NCI-H69 (cell line): Measurements from ENCODE around the gene MYCBP2.
"Not testable (repeated sequence)": the region's sequence is repeated elsewhere in the genome, so short reads cannot be mapped to it uniquely, and the experiment has no call there.

Experiments
- DNase-seq: peaks from one replicate; lab custom pipeline; 2025; lab: John Stamatoyannopoulos, UW

The MYCBP2 gene

GRCh38 chr13:77326905-77327604 lies at the start of gene MYCBP2:
Gene MYCBP2, minus strand, starts transcription at chr13:77327094. Its CDS starts 319 bp downstream, at chr13:77326775.
- DNase-seq = peak; percentile 97

GRCh38 chr13:77375560-77376108 lies 48.7 kb upstream of the MYCBP2 start:
- peak; percentile 6 for DNase-seq

GRCh38 chr13:77374786-77375185 lies 47.9 kb upstream of the MYCBP2 start:
- peak; percentile 6 for DNase-seq

- no peak for DNase-seq
Observed at GRCh38 chr13:77374339-77374738, 47.4 kb upstream of the MYCBP2 start.

- DNase-seq = no peak
Observed at GRCh38 chr13:77373502-77373901, 46.6 kb upstream of the MYCBP2 start.

GRCh38 chr13:77372275-77372674 lies 45.4 kb upstream of the MYCBP2 start:
- no peak for DNase-seq

GRCh38 chr13:77370888-77371287 lies 44.0 kb upstream of the MYCBP2 start:
- DNase-seq = no peak

- DNase-seq = no peak
Observed at GRCh38 chr13:77362166-77362565, 35.3 kb upstream of the MYCBP2 start.

- DNase-seq = no peak
Observed at GRCh38 chr13:77360032-77360685, 33.3 kb upstream of the MYCBP2 start.

GRCh38 chr13:77359171-77359570 lies 32.3 kb upstream of the MYCBP2 start:
- no peak for DNase-seq

GRCh38 chr13:77358001-77358400 lies 31.1 kb upstream of the MYCBP2 start:
- no peak for DNase-seq

GRCh38 chr13:77356155-77356554 lies 29.3 kb upstream of the MYCBP2 start:
- no peak for DNase-seq

- no peak for DNase-seq
Observed at GRCh38 chr13:77353995-77354394, 27.1 kb upstream of the MYCBP2 start.

GRCh38 chr13:77351315-77351714 lies 24.4 kb upstream of the MYCBP2 start:
- no peak for DNase-seq

- DNase-seq = no peak
Observed at GRCh38 chr13:77350811-77351210, 23.9 kb upstream of the MYCBP2 start.

- DNase-seq = no peak
Observed at GRCh38 chr13:77349365-77349764, 22.5 kb upstream of the MYCBP2 start.

GRCh38 chr13:77347351-77347750 lies 20.5 kb upstream of the MYCBP2 start:
- not testable (repeated sequence) for DNase-seq

GRCh38 chr13:77345150-77345780 lies 18.4 kb upstream of the MYCBP2 start:
- DNase-seq = peak; percentile 56

GRCh38 chr13:77343841-77344240 lies 16.9 kb upstream of the MYCBP2 start:
- no peak for DNase-seq

- DNase-seq = no peak
Observed at GRCh38 chr13:77339408-77339807, 12.5 kb upstream of the MYCBP2 start.

GRCh38 chr13:77338961-77339401 lies 12.1 kb upstream of the MYCBP2 start:
- no peak for DNase-seq

GRCh38 chr13:77338329-77338728 lies 11.4 kb upstream of the MYCBP2 start:
- no peak for DNase-seq

GRCh38 chr13:77337159-77337558 lies 10.3 kb upstream of the MYCBP2 start:
- peak; percentile 2 for DNase-seq
